GM11168 (cell line): ENCODE measurements around the gene GPRC5C.

Experiments used
- in situ Hi-C: fragments of 300-500 bp; cut with MboI; formaldehyde crosslinking; loops from one replicate; pipeline ENCODE4 v1.12.0; 2022; ENCODE audit warnings: low sequenced_read_pairs; ENCODE audit not compliant: unreplicated experiment

The GPRC5C gene

DNA sequence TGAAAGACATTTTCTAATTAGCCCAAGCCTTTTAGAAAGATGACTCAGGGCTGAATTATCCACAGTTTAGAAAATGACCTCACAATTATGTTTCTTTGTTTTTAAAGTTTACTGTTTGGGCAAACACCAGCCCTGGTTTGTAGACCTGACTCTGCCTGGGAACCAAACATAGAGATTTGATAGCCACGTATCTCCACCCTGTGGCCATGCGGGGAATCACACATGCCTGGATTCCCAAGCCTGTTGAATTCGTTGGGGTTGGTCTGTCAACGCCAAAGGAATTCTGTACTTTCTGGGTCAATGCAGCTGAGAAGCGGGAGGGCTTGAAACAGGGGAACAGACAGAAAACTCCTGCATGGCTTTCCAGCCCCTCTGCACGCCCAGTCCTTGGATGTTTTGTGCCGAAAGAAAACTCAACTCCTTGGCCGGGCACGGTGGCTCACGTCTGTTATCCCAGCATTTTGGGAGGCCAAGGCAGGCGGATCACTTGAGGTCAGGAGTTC lies 61.5 kb downstream of the GPRC5C start:
- in situ Hi-C loops: no loop called here
